HG02943 (cell line): ENCODE results near the gene ACSL1.
"Not testable (repeated sequence)": the region's sequence is repeated elsewhere in the genome, so short reads cannot be mapped to it uniquely, and the experiment has no call there.

Source experiments
- ATAC-seq: cut with Tn5 transposase; IDR thresholded peaks from one replicate; pipeline ENCODE4 v1.9.1; 2021; ENCODE audit warnings: mild to moderate bottlenecking, low read depth, moderate library complexity; ENCODE audit not compliant: unreplicated experiment

ACSL1 gene

GRCh38 chr4:184844742-184845141, 19.0 kb upstream of the ACSL1 start:
- no peak for ATAC-seq

- ATAC-seq: no peak
These were observed 18.3 kb upstream of the ACSL1 start for GRCh38 chr4:184843984-184844554.

- ATAC-seq: not testable (repeated sequence)
These were observed 13.3 kb upstream of the ACSL1 start for GRCh38 chr4:184839075-184839399.

DNA sequence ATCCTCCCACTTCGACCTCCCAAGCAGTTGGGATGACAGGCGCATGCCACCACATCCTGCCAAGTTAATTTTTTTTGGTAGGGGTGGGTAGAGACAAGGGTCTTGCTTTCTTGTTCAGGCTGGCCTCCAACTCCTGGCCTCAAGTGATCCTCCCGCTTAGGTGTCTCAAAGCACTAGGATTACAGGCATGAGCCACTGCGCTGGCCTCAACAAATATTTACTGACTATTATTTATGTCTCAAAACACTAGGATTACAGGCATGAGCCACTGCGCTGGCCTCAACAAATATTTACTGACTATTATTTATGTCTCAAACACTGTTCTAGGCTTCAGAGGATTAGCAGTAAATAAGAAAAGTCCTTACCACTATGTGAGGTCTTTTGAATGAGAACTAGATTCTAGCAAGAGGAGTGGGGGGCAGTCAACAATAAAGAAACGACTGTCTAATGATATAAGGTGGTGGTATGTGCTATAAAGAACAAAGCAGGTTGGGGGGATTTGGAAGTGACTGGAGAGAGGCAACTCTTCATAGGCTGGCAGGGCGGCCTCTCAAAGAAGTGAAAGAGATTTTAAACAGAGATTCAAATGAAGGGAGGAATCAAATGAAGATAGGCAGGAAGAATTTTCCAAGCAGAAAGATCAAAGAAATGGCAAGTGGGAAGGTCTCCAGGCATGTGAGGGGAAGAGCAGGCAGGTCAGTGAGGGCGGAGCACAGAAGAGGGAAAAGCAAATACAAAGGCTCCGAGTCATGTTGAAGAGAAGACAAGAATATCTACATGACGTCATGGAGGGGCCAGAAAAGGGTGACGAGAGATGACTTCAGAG, 12.7 kb upstream of the ACSL1 start:
- no peak for ATAC-seq

DNA sequence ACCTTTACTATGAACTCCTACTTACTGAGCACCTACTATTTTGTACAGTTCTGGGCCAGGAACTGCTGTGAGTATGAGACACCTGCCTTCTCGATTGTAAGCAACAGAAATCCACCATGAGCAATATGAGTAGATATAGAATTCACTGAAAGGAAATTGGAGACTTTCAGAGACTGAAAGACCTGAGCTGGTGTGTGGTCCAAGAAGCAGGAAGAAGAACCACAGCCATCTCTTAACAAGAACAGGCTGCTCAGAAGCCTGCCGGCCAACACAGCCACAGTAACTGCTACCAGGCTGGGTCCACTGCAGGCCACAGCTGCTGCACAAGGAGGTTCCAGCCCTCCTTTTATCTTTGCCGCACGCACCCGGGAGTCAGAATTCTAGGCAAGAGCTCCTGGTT, 10.8 kb upstream of the ACSL1 start:
- ATAC-seq: no peak

- no peak for ATAC-seq
These were observed 7.5 kb upstream of the ACSL1 start for GRCh38 chr4:184833046-184833838.

DNA sequence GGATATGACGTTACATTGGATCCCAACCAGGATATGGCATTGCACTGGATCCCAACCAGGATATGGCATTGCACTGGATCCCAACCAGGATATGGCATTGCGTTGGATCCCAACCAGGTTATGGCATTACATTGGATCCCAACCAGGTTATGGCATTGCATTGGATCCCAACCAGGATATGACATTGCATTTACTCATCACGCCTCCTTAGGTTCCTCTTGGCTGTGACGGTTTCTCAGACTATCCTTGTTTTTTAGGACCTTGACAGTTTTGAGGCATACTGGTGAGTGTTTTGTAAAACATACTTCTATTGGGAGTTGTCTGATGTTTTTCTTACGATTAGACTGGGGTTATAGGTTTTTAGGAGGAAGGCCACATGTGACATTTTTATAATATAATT, 5.4 kb upstream of the ACSL1 start:
- ATAC-seq: no peak

DNA sequence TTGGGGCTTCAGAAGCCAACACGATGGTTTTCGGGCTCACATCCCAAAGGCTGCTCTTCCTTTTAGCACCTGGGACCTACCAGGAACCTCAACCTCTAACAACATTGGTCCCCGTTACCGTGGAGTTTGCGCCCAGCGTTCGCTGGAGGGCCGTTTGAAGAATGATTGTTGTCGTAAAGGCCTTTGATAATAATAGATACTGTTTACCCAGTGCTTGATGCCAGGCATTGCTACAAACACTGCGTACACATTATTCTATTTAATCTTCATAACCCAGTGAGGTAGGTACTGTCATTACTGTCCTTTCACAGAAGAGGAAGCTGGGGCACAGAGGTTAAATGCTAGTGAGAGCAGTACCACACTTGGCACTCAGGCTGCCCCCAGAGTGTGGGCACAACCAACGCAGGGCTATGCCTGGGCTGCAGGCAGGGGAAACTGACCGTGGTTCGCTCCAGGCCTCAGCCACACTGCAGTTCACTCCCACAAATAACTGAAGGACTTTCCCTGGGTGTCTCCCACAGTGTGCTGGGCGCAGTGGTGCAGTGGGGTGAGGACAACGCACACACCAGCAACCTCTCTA, 1.0 kb upstream of the ACSL1 start:
- ATAC-seq: peak; percentile 23

DNA sequence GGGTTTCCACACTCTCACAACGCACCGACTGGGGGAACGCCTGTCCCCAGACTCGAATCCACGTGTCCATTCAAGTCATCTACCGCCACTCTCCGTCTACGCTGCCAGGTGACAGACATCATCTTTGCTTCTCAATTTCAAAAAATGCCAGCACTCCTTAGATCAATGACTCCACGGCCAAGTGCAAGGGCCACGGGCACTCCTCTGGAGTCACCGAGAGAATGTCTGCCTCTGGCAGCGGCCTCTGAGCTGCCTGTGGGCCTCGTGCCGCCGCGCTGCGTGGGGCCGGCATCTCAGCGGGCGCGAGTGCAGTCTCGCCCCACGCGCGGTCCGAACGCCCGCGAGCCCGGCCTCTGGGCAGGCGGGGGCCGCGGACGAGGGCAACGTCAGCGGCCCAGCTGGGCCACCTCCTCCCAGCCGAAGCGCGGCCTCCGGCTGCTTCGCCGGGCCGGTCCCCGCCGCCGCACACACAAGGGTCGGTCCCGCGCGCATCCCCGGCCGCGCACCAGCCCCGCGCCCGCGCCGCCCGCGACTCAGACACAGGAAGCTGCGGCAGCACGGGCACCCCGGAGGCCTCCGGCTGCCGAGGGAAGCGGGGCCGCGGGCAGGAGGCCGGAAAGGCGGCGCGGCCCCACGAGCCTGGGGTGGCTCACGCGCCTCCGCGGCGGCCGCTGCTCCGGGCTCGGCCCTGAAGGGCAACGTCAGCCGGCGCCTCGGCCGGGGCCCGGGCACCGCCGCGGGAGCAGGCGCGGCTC, 450 bp downstream of the ACSL1 start:
- ATAC-seq: peak; percentile 24

DNA sequence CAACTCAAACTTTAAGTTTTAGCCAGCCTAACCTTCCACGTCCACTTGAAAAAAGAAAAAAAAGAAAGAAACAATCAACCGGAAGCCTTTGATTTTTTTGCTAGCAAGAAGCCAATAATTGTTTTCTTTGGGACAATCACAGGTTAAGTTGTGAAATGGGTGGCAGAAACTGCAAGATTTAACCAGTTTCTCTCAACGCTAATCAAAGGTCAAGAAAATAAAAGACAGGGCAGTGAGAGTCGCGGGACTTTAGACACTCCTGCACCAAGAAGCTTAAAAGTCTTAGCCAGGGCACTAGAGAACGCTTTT, 1.0 kb downstream of the ACSL1 start:
- ATAC-seq: no peak

GRCh38 chr4:184824081-184824775, 1.5 kb downstream of the ACSL1 start:
- ATAC-seq: no peak

GRCh38 chr4:184823014-184823413, 2.8 kb downstream of the ACSL1 start:
- no peak for ATAC-seq

DNA sequence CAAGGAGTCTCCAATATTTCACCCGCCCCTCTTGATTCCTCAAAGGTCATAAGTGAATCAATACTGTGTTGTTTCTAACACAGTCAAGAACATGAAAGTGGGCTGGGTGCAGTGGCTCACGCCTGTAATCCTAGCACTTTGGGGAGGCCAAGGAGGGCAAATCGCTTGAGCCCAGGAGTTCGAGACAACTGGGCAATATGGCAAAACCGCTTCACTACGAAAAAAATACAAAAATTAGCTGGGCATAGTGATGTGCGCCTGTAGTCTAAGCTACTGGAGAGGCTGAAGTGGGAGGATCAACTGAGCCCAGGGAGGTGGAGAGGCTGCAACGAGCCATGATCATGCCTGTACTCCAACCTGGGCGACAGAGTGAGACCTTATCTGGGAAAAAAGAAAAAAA, 3.4 kb downstream of the ACSL1 start:
- ATAC-seq: no peak

DNA sequence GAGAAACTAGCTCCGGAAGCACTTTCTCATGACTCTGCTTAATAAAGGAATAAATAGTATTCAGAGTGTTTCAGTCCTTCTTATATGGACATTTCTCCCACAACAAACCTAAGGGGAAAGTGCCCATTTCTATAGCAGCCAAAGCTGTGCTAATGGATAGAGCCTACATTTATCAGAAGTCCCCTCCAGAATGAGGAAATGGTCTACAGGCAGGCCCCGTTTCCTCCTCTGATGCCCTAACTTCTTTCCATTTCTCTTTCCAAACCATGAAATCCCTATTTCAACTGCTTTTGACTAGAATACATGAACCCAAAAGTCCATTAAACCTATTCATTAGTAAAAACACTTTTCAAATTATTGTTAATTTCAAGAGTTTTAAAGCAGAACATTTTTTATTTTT, 4.5 kb downstream of the ACSL1 start:
- ATAC-seq: no peak

DNA sequence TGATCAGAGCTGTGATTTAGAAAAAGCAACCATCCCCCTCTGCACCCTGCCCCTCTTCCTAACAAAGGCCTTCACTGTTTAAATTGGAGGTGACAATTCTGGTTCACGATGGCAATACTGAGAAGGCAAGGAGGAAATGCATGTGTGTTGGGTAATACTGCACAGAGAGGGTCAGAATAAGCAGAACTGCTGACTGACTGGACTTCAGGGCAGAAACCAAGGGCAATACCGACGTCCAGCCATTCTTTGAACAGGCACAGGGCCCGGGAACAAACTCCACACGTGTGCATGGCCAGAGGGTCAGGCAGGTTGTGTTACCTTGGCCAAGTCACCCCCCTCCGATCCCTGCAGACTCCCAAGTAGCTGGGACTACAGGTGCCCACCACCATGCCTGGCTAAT, 6.0 kb downstream of the ACSL1 start:
- no peak for ATAC-seq

GRCh38 chr4:184818216-184818564, 7.6 kb downstream of the ACSL1 start:
- ATAC-seq: no peak

- no peak for ATAC-seq
These were observed 8.1 kb downstream of the ACSL1 start for GRCh38 chr4:184817494-184818215.

- ATAC-seq: no peak
These were observed 8.8 kb downstream of the ACSL1 start for GRCh38 chr4:184816962-184817361.

DNA sequence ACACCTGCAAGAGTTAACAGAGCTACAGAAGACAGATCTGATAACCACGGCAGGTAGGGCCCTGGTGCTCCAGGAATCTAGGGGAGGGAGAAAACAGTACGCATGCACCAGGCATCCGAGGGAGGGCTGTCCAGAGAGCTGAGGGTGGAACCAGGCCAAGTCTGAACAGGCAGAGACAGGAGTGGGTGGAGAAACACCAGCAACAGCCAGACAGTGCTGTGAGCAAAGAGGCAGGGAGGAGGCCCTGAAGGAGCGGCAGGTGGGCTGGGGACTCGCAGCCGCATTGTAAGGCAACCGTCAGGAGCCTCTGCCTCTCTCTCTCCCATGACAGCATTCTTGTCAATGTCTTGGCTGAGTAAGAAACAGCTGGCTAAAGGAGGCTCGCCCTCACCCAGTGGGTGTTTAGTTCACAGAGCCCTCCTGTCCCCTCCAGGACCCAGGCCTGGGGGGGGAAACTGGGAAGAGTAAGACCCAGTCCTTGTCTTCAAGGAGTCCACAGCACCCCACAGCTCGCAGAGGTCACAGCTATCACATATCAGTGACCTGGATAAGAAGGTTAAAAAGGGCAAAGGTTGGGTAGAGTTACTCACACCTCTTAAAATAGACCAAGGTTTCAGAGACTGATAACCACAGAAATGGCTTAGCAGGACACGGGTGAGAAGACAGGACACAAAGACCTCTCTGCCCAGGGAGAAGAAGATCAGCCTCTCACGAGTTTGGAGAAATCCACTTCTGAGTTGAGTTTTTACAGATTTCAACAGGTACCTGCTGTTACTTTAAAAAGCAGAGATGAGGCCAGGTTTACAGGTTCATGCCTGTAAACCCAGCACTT, 10.5 kb downstream of the ACSL1 start:
- peak; percentile 68 for ATAC-seq
